ENCODE measurements around the gene SPDYE3. TPM values are rescaled to one million over a fixed set of nuclear protein-coding genes. Genes with fewer than 3 reads are reported as not detected.
A peak's percentile ranks its signal among the peaks of the same experiment; 100 is the strongest.
"Not testable (repeated sequence)": the region's sequence is repeated elsewhere in the genome, so short reads cannot be mapped to it uniquely, and the experiment has no call there.

The SPDYE3 gene
- polyA plus RNA-seq, 3 donors: 6.7 to 8.1 (median 6.8) TPM

DNA sequence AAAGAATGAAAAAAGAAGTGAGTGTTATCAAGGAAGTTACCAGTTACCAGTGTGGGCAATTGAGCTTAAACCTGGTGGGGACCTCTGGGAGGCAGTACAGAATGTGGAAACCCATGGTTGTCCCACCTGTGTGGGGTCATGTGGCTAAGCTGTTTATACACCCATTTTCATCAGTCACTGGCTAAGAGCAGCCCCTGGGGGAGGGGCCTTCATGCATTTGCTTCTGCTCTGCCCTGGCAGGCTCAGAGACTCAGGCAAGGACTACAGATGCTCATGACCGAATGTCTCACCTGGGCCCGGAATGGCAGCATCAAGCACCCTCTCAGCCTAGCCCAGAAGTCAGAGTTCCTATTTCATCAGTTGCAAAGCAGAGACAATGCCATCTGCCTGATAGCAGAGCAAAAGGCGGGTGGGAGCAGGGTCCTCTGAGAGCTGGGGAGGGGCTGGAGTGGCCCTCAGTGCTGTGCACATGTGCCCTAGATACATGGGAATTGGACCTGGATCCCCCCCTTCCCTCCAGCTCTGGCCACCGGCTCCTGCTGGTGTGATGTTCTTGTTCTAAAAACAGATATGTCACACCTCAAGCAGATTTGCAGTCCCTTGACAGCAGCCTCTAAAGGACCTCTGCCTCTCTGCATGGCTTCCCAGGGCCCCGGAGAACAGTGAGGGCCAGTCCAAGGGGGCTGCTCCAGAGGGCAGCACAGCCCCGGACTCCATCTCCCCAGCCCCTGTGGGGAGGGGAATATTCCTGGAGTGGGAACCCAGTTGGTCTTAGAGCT, 20.1 kb upstream of the SPDYE3 start:
- DNase-seq (ENCODE audit: low read depth in 3 of 3, low spot score in 2 of 3): not testable (repeated sequence)

- not testable (repeated sequence) for DNase-seq (ENCODE audit: low read depth in 3 of 3, low spot score in 2 of 3)
These were observed 19.2 kb upstream of the SPDYE3 start for GRCh38 chr7:100288258-100288657.

DNA sequence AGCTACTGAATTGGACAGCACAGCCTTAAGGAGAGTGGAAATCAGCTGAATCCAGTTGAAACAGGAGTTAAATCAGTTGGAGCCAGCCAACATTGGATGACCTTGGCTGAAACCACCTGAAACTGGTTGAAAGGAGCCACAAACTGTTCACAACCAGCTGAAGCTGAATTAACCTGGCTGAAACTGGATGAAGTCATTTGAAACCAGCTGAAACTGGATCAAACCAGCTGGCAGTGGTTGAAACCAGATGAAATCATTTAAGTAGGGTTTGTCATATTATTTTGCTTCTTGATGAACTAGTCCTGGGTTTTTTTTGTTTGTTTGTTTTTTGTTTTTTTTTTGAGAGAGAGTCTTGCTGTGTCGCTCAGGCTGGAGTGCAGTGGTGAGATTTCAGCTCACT, 15.3 kb upstream of the SPDYE3 start:
- not testable (repeated sequence) for DNase-seq (ENCODE audit: low read depth in 3 of 3, low spot score in 2 of 3)

GRCh38 chr7:100295269-100295668, 12.2 kb upstream of the SPDYE3 start:
- not testable (repeated sequence) for DNase-seq (ENCODE audit: low read depth in 3 of 3, low spot score in 2 of 3)

- not testable (repeated sequence) for DNase-seq (ENCODE audit: low read depth in 3 of 3, low spot score in 2 of 3)
These were observed 9.5 kb upstream of the SPDYE3 start for GRCh38 chr7:100297852-100298631.

DNA sequence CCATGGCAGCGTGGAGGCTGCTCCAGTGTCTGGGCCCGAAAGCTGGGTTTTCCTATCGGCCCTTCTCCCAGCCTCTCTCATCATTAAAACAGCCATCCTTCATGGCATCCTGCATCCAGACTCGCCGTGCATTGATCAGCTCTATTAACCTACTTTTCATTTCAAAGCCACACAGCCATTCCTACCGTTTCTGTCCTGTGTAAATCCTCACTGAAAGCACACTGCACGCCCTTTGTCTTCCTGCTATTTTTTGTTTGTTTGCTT, 8.9 kb upstream of the SPDYE3 start:
- DNase-seq (ENCODE audit: low read depth in 3 of 3, low spot score in 2 of 3): not testable (repeated sequence)

DNA sequence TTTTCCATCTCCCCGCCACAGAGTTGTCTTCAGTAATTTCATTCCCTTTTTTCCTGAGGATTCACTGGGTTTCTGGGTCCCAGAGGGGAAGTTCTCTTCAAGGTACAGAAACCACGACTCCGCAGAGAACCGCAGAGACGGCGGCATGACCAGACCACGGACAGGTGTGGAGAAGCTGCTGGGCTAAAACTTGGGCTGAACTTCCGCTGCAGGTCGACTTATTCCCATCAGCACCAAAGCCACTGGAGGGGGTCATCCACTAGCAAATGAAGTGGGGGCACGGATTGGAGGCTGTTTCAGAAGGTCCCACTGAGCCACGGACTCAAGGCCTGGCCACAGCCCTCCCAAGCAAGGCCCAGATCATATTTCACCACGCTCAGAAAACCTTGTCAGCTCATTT, 3.0 kb upstream of the SPDYE3 start:
- not testable (repeated sequence) for DNase-seq (ENCODE audit: low read depth in 3 of 3, low spot score in 2 of 3)

DNA sequence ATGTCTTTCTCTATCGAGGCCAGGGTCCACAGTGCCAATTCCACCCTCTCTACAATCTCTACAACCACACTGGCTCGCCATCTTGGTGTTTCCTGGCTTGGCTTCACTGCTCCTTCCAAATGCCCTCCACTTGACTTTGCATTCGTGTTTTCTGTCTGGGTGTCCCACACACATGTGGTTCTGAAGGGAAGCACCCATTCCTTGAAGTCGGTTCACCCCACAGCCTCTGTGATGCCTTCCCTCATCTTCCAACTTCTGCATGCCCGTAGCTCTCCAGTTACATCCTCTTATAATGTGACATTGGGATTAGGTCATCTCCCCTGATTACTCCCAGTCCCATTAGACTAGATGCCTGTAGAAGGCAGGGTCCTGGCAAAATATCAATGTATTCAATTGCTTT, 10.8 kb downstream of the SPDYE3 start:
- DNase-seq (ENCODE audit: low read depth in 3 of 3, low spot score in 2 of 3): not testable (repeated sequence)

DNA sequence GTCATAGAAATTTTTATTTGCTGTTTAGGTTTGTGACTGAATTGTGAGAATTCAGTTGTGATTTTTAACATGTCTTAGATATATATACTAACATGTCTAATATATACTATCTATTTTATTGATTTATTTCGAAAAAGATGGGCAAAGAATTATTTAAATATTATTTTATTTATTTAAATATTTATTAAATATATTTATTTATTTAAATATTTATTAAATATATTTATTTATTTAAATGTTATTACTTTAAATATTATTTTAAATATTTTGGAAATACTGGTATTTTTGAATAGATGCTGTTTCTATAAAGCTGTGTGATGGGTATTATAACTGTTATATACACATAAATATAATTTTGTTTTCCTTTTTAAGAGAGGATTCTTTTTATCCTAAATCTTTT, 14.1 kb downstream of the SPDYE3 start:
- DNase-seq (ENCODE audit: low read depth in 3 of 3, low spot score in 2 of 3): not testable (repeated sequence)

- not testable (repeated sequence) for DNase-seq (ENCODE audit: low read depth in 3 of 3, low spot score in 2 of 3)
These were observed 16.7 kb downstream of the SPDYE3 start for GRCh38 chr7:100324194-100324593.

DNA sequence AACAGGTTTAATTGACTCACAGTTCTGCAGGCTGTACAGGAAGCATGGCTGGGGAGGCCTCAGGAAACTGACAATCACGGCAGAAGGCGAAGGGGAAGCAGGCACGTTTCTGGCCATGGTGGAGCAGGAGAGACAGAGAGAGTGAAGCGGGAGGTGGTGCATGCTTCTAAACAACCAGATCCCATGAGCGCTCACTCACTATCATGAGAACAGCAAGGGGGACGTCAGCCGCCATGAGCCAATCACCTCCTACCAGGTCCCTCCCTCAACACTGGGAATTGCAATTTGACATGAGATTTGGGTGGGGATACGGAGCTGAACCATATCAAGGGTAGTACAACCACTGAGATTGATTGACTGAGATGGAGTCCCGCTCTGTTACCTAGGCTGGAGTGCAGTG, 18.2 kb downstream of the SPDYE3 start:
- not testable (repeated sequence) for DNase-seq (ENCODE audit: low read depth in 3 of 3, low spot score in 2 of 3)

DNA sequence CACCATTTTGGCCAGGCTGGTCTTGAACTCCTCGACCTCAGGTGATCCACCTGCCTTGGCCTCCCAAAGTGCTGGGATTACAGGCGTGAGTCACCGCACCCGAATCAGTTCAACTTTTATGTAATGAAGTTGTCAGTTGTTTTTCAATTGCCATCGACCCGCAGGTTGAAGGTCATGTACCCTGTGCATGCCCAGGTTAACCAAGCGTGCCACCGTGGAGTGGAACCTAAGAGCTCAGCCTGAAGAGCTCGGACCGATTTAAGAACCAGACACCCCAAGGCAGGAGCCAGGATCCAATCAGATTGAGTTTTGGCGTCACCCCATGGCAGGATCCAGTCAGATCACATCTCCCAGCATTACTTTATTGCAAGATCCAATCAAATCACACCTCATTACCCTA, 19.4 kb downstream of the SPDYE3 start:
- not testable (repeated sequence) for DNase-seq (ENCODE audit: low read depth in 3 of 3, low spot score in 2 of 3)

DNA sequence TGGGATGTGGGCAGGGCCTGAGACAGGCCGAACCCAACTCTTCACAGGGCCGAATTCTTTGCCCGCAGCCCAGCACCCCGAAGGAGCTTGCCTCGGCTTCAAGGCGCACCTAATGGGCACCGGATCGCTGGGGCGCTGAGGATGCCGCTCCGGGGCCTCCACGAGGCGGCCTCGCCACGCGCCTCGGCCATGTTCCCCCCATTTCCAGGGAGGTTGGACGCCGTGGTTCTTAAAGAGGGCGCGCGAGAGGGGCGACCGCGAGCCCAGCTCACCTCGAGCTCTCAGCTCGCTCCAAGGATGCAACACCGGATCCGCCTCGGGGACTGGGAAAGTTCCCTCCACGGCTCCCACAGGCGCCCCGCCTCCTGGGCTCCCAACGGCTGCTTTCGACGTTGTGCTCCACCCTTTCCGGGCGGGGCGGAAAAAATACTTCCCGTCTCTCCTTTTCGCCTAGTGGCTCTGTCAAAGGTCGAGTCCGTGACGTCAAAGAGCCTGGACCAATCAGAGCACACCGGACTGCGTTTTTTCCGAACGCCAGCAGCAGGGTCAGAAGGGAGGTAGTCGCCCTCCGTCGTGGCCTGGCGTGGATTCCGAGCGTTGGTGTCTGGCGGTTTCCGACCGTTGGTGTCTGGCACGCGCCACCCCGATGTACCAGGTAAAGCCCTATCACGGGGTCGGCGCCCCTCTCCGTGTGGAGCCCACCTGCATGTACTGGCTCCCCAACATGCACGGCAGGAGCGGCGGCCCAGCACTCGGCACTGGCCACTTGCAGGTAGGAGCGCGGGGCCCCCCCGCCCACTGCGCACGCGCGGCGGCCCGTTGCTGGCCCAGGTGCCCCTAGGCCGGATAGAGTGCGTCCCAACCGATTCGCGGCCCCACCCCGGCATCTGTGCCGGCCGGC, 28.3 kb downstream of the SPDYE3 start:
- DNase-seq (ENCODE audit: low read depth in 3 of 3, low spot score in 2 of 3): peak; percentile 77 to 86 (median 78)

DNA sequence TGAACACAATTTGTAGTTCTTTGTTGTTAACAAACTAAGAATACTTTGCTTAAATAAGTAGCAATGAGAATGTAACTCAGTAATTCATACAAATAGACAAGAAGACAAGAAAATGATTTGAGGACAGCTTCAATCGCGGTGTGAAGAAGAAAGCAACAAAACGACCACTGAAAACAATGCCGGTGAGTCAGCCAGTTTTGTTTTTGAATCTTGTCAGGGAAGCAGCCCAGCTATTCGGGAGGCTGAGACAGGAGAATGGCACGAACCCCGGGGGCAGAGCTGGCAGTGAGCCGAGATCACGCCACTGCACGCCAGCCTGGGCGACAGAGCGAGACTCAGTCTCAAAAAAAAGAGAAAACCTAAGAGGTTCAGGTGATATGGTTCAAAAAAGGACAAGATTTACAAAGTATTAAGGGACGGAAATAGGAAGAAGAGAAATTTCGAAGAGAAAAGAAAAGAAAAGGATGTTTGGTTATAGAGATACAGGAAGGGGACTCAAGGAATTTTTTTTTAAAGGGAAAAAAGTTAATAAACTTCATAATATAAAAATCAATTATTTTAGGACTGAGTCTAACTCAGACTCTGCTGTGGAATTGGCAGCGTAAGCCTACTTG, 30.7 kb downstream of the SPDYE3 start:
- not testable (repeated sequence) for DNase-seq (ENCODE audit: low read depth in 3 of 3, low spot score in 2 of 3)

DNA sequence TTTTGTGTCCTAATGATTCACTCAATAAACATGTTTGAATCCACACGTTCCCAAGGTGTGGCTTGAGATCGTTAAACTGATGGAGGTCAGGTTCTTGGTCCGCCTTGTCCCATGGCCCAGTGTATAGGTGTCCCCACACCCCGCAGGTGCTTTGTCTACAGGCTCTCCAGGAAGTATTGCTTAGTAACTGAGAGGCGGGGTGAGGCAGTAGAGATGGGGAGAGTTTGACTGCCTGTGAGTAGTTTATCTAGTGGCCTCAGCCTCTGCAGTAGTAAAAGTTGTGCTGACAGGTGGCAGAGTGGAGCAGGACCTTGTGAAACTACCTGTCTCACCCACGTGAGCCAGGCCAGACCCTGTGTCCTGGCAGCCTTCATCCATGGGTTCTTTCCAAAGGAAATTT, 33.8 kb downstream of the SPDYE3 start:
- not testable (repeated sequence) for DNase-seq (ENCODE audit: low read depth in 3 of 3, low spot score in 2 of 3)

DNA sequence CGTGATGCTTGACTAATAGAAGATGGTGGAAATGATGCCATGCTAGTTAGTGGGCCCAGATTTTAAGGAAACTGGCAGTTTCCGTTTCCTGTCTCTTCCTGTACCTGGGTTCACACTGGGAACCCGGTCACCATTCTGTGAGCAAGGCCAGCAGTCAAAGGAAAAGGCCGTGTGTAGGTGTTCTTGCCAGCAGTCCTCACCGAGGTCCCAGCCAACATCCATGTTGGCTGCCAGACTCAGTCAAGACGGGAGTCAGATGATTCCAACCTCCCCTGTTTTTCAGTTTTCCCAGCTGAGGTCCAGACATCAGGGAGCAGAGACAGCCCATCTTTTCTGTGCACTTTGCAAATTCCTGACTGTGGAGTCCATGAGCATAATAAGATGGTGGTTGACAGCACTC, 35.3 kb downstream of the SPDYE3 start:
- DNase-seq (ENCODE audit: low read depth in 3 of 3, low spot score in 2 of 3): no peak

DNA sequence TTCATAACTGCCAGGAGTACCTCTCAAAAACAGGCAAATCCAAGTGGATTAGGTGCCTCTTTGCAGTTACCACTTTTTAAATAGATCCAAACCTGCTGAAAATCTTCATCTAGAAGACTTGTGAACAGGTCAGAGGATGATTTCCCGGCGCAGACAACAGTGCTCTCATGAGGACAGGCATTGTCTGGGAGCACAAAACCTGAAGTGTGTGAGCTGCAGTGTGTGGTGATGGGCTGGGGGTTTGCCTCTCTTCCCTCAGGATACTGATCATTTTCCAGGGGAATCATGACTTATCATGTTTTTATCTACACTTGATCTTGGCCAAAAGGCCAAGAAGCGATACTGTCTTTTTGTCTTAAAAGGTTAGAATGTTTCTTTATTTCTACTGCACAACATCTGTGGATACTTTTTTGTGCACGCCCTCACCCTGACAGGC, 36.6 kb downstream of the SPDYE3 start:
- not testable (repeated sequence) for DNase-seq (ENCODE audit: low read depth in 3 of 3, low spot score in 2 of 3)

DNA sequence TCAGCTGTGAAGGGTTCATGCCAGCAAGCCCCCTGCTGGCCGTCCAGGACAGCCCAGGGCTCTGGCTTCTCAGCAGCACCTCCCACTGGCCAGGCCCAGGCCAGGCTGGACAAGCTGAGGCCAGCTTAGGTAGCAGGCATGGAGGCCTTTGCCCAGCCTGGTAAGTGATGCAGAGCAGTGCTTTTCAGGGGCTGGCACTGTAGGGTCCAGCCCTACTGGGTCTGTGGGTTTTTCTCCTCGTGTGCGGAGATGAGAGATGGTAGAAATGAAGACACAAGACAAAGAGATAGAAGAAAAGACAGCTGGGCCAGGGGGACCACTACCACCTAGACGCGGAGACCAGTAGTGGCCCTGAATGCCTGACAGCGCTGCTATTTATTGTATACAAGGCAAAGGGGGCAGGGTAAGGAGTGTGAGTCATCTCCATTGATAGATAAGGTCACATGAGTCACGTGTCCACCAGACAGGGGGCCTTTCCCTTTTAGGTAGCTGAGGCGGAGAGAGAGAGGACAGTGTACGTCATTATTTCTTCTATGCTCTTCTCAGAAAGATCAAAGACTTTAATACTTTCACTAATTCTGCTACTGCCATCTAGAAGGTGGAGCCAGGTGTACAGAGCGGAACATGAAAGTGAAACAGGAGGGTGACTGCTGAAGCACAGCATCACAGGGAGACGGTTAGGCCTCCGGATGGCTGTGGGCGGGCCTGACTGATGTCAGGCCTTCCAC, 37.2 kb downstream of the SPDYE3 start:
- DNase-seq (ENCODE audit: low read depth in 3 of 3, low spot score in 2 of 3): not testable (repeated sequence)

DNA sequence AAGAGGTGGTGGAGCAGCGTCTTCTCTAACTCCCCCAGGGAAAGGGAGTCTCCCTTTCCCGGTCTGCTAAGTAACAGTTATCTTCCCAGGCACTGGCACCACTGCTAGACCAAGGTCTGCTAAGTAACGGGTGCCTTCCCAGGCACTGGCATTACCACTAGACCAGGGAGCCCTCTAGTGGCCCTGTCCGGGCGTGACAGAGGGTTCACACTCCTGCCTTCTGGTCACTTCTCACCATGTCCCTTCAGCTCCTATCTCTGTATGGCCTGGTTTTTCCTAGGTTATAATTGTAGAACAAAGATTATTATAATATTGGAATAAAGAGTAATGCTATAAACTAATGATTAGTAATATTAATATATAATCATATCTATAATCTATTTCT, 37.8 kb downstream of the SPDYE3 start:
- DNase-seq (ENCODE audit: low read depth in 3 of 3, low spot score in 2 of 3): peak in 1 of 3 donors; percentile 16

GRCh38 chr7:100346921-100347320, 39.4 kb downstream of the SPDYE3 start:
- DNase-seq (ENCODE audit: low read depth in 3 of 3, low spot score in 2 of 3): no peak
